GM21717 (cell line): ENCODE data around the gene SEZ6L.
"Not testable (repeated sequence)": the region's sequence is repeated elsewhere in the genome, so short reads cannot be mapped to it uniquely, and the experiment has no call there.

Experiments
- ATAC-seq: cut with Tn5 transposase; IDR thresholded peaks from one replicate; pipeline ENCODE4 v1.9.1; 2021; ENCODE audit warnings: mild to moderate bottlenecking, moderate library complexity; ENCODE audit not compliant: unreplicated experiment

The SEZ6L gene

DNA sequence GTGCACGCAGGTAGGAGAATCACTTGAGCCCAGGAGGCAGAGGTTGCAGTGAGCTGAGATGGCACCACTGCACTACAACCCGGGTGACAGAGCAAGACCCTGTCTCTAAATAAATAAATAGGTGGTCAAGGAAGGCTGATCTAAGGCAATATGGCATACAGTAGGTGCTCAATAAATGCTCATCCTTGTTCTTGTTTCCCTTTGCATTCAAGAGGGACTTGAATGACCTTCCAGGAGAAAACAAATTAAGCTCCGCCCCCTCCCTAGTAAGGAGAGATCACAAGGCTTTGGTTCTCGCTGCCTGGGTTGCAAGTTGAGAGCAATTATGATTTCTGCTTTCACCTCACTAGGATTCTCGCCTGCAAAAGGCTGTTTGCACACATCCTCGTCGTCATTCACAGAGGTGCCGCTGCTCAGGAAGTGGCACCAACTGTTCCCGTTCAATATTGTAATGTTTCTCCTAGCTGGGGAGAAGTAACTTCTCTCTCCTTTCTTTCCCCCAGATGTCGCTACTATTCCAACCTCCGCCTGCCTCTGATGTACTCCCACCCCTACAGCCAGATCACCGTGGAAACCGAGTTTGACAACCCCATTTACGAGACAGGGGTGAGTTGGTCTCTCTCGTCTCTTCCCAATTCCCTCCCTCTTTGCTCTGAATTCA, 208.0 kb downstream of the SEZ6L start:
- no peak for ATAC-seq

DNA sequence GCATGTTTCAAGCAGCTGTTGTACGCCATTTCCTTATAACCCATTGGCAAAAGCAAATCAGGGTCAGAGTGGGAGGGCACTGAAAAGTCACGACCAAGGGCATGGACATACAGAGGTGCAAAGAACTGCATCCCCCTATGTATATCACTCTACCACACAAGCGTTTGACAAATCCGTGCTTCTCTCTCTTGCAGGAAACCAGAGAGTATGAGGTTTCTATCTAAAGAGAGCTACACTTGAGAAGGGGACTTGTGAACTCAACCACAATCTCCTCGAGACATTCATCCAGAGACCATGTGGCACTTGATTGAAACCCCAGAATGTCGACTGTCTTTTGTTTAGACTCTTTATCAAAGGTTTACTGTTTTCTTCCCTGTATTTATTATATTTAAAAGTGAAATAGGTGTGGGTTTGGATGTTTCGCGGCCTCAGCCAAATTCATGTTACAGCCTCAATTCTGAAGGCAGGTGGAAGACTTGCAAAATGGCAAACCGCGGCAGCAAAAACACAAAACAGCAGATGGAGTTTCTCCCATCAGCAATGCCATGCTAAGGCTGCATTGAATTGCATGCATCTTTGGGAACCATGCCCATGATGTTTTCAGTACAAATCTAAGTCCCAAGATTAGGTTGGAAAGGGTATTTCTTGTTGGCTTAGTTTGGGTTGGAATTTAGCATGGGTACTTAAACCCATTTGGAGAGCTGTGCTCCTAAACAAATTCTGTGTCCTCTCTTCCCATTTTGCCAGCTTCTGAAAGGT, 211.0 kb downstream of the SEZ6L start:
- no peak for ATAC-seq

DNA sequence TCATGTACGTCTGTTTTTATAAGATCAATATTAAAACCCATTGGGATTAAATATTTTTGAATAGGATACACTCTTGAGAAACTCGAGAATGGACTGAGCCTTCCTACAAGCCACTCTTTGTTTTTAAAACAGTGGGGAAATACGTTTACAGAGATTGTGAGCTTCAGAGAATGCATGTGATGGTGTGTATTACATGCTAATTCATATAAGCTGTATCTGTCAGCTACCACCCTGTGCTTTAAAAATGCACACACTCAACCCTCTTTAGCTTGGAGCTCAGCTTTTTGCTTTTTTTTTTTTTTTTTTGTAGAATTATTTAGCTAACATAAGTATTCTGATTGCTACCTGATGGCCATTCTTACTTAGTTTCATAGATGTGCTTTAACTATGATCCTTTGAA, 213.5 kb downstream of the SEZ6L start:
- ATAC-seq, result no peak

DNA sequence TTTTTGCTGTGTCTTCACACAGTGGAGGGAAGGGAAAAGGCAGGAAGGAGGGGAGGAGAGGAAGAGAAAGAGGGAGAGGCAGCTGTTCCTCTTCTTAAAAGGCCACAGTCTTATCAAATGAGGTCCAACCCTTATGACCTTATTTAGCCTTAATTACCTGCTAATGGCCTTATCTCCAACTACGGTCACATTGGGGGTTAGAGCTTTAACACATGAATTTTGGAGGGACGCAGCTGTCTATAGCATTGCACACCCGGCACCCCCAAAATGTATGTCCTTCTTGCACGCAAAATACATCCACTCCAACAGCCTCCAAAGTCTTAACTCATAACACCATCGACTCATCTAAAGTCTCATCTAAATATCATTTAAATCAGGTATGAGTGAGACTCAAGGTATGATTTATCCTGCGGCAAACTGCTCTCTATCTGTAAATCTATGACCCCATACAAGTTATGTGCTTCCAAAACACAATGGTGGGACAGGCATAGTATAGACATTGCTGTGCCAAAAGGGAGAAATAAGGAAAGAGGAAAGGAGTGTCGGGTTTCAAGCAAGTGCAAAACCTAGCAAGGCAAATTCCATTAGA, 214.8 kb downstream of the SEZ6L start:
- ATAC-seq, result no peak

DNA sequence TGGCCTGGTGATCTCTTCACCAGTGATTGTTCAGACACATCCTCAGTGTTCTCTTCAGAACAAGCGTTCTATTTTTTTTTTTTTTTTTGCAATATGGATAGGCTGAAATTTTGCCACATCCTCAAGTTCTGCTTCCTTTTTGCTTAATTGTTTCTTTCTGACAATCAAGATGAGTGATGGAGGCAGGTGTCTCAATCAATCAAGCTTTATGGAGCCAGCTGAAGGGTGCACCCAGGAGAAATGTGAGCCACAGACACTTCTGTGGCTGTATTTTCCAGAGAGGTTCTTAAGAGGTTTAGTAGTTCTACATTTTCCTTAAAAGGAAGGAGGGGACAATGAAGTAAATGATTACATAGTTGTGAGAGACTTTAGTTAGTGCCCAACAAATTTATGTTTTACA, 215.9 kb downstream of the SEZ6L start:
- no peak for ATAC-seq

DNA sequence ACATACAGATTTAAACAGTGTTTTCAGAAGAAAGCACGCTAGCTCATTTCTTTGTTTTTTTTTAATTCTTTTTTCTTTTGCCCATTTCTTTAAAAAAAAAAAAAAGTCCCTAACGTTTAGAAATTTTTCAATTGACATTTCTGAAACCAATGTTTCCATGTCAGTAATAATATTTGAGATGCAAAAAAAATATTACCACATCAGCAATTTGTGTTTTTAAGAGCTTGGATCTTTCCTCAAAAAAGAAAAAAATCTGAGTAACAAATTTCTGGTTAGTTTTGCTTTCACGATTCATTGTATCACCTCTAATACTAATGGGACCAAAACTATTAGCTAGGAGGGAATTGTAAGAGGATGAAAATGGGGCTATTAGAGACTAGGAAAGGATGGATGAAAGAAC, 219.9 kb downstream of the SEZ6L start:
- no peak for ATAC-seq

DNA sequence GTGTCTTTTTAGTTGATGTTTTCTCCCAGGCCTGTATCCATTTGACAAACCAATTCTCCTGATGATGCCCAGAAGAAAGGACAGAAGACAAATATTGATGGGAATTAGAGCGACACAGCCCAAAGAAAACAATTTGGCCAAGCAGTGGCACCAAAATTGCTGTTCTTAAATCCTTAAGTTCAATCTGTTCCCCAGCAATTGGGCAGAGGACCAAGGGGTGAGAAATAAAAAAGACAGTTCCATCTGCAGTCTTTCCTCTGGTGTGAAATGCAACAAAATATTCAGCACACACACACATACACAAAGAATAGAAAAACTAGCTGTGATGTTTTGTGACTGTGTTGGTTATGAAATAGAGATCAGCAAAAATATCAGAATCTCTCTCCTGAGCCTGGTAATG, 221.8 kb downstream of the SEZ6L start:
- ATAC-seq, result no peak

DNA sequence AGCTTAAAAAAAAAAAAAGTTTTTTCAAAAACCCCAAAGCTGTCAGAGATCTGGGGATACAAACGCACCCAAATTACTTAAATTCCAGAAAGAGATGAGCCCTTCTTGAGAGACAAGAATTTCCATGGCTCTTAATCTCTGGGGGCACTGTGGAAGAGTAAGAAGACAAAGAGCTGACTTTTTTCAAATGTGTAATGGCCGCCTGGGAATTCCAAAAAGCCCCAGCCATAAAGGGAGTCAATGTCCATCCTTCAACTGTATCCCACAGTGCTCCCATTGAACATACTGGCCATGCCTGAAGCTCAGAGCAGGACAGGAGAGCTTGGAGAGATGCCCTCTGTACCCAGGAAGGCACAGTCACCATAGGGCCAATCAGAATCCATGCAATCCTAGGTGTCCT, 222.4 kb downstream of the SEZ6L start:
- no peak for ATAC-seq

DNA sequence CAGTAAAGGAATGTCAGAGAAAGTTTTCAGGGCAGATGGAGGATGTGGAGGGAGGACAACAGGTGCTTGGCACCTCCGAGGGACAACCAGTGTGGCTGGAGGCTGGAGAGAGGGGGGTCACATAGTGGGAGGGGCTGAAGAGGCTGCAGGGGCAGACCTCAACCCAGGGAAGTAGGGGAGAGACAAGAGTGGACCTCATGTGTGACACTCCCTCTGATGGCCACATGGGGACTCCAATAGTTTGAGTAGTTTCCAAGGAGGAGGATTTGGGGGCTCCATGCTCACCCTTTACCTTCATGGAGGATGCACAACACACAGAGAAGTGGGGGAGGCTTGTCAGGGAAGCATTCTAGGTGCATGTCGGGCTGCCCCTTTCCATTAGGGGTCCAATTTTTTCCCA, 224.7 kb downstream of the SEZ6L start:
- ATAC-seq, result no peak

DNA sequence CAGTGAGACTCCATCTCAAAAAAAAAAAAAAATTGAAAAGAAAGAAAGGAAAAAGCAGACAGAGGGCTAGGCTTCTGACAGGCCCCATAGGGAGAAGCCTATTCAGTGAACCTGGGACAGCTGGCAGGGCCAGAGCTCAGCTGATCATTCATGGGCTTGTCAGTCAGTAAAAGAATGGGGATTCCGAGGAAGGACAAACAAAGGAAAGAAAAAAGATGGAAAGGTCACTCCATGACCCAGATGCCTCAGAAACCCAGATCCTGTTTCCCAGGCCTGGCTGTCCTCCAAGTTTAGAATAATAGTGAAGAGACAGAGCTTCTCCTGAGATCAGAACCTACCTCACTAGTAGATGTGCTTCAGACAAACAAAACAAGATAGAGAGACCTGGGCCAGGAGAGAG, 225.5 kb downstream of the SEZ6L start:
- ATAC-seq, result no peak

DNA sequence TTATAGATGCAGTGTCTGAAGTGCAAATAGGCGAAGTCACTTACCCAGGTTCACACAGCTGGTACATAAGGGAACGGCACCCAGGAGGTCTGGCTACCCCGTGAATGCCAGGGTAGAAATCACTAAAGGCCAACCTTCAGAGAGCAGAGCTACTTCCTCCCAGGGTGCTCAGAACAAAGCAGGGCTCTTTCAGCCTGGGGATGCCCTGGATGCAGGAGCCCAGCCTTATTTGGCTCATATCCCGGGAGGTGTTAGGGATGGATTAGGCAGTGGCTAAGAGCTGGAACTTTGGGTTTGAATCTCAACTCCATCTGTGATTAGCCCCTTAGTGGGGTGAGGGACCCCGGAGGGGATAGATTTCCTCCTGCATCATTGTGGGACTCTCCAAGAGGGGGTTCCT, 226.7 kb downstream of the SEZ6L start:
- ATAC-seq, result no peak

DNA sequence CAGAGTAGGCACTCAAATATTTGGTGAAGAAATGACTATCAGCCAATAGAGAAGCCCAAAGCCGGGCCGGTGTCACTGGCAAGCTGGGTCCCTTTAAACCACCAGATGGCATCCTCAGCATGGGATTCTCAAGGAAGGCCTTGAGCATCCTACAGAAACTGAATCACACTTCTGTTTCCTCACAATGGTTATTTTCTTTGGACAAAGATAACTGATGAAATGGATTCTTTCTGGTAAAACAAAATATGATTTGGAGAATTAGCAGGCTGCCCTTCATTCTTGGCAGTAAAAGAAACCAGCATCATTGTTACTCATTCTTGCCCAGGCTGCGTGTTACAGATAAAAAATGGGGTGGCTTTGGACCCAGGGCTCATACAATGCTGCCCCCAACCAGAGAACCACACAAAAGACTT, 229.5 kb downstream of the SEZ6L start:
- ATAC-seq, result no peak

DNA sequence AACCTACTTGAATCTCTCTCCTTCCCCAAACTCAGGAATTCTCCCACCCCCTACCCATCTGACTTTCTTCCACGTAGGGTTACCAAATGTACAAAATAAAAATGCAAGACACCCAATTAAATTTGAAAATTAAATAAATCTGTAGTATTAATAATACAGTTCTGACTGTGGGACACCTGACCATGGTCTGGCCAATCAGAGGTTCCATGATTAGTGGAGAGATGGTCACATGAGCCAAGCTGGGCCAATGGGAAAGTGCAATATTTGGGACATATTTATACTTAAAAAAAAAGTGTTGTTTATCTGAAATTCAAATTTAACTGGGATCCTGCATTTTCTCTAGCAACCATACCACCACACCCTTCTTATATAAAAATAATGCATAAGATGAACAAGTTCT, 230.0 kb downstream of the SEZ6L start:
- no peak for ATAC-seq

DNA sequence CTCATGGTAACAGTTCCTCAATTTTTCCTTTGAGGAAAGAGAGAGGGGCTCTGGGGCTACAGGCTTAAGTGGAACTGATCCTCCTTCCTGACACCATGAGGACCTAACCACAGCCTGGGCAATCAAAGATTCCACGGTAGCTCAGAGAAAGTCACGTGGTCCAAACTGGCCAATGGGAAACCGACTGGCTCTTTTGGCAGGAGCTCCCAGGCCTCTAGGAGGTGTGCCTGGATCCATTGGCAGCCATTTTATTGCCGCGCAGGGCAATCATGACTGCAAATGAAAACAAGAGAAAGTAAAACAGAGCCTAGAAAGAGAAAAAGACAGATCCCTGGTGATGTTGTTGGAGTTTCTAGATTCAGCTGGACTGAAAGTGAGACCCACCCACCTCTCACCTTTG, 232.5 kb downstream of the SEZ6L start:
- no peak for ATAC-seq

DNA sequence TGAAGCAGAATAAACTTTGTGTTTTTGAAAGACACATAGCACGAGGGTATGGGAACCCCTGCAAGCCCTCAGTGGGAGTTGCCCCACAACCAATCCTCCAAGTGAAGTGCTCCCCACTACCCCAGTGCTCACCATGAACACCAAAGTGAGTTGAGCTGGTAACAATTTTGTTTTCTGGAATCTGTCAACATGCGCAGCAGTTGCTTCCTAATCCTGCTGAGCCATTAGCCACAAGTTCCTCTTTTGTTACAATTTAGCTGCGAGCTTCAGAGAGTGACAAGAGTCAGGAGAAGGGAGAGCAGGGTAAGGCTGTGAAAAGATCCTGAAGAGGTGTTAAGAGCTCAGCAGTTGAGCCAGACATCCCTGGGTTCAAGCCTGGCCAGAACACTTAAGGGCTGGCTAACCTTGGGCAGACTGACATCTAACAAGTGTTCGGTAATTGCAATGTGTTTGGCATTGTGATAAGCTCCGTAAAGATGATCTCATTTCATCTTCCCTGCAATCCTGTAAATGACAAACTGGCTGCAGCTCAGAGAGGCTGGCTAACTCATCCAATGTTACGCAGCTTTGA, 235.7 kb downstream of the SEZ6L start:
- no peak for ATAC-seq

DNA sequence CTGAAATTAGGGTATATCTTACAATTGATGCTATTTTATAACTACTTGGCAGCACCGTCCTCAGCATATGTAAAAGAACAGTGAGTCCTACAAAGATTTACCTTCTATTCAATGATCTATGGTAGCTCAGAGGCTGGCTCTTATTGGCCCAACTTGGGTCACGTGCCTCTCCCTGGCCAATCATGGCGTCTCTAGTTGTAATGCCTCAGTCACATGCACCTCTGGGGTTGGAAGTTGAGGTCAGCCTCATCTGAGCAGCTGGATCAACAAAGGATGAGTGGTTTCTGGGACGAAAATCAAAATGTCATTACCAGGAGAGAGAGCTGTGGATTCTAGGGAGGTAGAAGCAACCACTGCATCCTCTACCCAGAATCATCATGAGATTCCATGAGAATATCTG, 236.9 kb downstream of the SEZ6L start:
- ATAC-seq, result no peak

DNA sequence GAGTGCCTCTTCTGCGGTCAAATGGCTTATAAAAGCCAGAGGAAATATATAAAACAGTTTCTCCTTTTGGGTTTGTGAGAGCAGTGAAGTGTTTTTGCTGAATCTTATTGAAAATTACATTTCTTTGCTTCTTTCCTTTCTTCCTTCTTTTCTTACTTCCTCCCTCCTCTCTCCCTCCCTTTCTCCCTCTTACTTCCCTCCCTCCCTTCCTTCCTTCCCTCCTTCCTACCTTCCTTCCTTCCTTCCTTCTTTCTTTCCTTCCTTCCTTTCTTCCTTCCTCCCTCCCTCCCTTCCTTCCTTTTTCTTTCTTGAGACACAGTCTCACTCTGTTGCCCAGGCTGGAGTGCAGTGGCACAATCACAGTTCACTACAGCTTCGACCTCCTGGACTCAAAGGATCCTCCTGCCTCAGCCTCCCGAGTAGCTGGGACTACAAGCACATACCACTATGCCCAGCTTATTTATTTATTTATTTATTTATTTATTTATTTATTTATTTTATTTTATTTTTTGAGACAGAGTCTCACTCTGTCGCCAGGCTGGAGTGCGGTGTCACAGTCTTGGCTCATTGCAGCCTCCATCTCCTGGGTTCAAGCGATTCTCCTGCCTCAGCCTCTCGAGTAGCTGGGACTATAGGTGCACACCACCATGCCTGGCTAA, 239.4 kb downstream of the SEZ6L start:
- ATAC-seq, result not testable (repeated sequence)

DNA sequence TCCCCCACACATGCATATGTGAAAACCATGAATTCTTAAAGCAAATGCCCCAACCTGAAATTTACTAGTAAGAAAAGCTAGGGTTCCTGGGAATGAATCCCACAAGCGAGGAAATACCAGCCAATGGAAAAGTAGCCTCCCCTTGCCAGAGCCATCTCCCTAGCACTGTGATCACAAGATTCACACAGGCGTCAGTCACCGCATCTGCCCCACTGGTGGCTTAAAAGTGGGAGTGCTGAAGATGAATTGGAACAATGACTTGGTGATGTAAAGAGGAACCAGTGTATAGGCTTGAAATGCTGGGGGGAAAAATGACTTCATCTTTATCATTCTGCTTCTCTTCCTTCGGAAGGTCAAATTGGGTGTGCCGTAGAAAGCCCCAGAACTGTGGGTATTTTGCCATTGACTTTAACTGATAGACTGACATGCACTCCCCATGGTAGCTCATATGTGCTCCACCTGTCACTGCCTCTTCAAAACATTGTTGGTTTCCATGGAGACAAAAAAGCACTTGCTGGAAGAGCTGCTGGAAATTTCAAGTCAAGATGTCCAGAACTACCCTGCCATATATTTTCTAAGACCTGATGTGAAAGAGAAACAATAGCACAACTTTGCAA, 240.6 kb downstream of the SEZ6L start:
- ATAC-seq, result no peak

DNA sequence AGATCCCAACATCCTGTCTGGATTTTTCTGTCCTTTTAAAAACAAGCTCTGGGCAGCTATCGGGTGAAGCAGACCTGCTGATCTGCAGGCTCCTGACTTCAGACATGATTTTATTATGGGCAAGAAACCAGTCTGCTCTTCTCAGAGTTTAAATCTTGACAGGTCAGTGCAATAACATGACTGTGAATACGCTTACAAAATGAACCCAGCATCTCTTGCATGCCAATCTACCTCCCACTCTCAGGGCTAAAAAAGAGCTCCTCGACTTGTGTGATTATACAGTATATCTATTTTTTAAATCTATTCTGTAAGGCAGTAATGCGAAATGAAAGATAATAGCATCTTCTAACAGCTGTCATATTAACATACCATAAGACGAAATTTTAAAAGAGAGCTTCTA, 241.1 kb downstream of the SEZ6L start:
- no peak for ATAC-seq

DNA sequence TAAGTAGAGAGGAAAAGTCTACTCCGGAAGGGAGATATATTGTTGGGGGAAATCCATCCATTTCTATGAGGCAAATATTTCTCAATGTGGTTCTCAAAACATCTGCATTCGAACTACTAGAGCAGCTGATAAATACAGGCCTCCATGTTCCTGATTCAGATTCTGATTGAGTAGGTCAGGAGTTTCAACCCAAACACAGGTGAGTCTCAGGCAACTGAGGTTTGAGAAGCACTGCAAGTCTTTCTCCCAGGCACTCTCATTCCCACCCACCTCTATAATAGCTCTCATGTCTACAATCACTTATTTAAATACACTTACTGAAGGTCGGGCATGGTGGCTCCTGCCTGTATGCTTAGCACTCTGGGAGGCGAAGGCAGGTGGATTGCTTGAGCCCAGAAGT, 245.1 kb downstream of the SEZ6L start:
- no peak for ATAC-seq

DNA sequence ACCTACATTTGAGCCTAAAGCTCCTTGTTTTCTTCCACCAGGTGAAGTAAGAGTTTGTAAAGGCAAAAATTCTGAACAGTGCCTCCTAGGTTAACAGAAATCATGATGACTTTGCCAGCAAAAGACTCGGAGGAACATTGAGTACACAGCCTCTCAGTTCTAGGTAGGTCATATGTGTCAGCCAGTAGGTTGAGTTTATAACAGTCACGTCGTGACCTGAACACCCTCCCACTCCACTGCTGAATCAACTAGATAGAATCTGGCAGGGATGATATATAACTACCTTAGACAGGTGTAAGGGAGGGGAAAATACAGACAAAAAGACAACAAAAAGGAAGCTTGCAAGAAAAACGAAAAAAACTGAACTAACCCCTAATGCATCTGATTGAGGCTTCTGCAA, 247.0 kb downstream of the SEZ6L start:
- ATAC-seq, result no peak
